GM12874 (cell line): ENCODE data around the gene TBC1D14.

Source experiments
- TF ChIP-seq, protein P1 (sequence below): IDR thresholded peaks from 2 replicates; pipeline ENCODE4 v1.5.1; 2011; ENCODE audit warnings: low read depth, mild to moderate bottlenecking, control low read depth, low read length, moderate library complexity; ENCODE audit not compliant: insufficient read depth

The TBC1D14 gene

GRCh38 chr4:7005571-7005970, 95.9 kb downstream of the TBC1D14 start:
- TF ChIP-seq, protein P1, sequence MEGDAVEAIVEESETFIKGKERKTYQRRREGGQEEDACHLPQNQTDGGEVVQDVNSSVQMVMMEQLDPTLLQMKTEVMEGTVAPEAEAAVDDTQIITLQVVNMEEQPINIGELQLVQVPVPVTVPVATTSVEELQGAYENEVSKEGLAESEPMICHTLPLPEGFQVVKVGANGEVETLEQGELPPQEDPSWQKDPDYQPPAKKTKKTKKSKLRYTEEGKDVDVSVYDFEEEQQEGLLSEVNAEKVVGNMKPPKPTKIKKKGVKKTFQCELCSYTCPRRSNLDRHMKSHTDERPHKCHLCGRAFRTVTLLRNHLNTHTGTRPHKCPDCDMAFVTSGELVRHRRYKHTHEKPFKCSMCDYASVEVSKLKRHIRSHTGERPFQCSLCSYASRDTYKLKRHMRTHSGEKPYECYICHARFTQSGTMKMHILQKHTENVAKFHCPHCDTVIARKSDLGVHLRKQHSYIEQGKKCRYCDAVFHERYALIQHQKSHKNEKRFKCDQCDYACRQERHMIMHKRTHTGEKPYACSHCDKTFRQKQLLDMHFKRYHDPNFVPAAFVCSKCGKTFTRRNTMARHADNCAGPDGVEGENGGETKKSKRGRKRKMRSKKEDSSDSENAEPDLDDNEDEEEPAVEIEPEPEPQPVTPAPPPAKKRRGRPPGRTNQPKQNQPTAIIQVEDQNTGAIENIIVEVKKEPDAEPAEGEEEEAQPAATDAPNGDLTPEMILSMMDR: no peak

GRCh38 chr4:7006411-7006810, 96.8 kb downstream of the TBC1D14 start:
- TF ChIP-seq, protein P1: no peak

DNA sequence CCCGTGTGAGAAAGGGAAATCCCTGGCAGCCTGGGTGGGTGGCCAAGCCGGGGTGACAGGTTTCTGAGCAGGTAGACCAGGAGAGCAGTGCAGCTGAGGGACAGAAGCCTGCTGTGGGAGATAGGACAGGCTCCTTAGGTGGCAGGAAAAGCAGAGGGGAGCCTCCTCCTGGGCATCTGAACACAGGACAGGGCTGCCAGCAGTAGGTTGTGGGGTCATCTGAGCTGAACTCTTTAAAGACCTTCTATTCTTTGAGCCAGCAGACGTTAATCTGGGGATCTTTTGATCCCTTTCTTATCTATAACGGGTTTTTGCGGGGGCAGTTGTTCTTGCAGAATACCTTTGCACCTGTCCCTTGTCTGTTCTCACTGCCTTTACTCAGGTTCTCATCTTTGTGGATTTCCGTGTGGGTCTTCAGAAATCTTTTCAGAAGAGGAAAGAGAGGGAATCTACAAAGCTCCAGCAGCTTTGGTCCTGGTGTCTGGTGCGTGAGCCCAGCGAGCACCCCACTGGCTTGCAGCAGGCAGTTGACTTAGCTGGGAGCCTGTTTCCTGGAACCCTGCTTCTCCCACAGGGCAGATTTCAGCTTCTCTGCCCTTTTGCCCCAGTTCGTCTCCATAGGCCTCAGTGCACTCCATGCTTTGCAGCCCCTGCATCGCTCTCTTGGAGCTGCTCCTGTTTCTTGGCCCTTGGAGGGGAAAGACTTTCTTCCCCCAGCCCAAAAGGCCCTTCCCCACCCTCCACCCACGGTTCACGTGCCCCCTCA, 97.7 kb downstream of the TBC1D14 start:
- TF ChIP-seq, protein P1: no peak

DNA sequence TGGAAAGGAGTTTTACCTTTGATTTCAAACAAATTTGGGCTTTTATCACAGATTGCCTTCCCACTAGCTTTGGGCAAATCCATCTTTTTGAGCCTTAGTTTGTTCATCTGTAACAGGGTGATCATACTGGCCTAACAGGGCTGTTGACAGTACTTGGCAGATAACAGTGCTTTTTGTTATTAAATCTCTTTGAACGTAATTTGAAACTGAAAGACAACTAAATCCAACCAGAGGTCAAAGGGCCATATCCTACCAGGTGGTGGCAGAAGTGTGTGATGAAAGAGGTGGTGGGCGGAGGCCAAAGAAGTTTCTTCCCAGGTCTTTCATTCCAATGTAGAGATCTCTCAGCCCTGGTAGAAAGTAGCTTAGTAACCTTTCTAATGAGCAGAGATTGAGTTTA, 98.3 kb downstream of the TBC1D14 start:
- TF ChIP-seq, protein P1: no peak

DNA sequence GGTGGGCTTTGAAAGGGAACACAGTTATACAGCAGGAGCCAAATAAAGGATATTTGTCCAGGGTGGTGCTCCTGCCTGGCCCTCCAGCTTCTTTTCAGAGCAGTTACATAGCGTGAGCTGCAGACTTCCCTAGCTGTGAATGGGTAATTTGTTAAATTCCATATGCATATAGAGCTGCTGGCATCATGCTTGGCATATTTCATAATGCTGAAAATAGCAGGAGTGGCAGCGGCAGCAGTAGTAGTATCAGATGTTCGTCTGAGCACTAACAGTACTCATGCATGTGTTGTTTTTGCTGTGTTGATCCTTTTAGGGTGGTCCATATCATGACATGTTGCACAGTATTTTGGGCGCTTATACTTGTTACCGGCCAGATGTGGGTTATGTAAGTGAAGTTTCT, 99.9 kb downstream of the TBC1D14 start:
- TF ChIP-seq, protein P1: no peak

- TF ChIP-seq, protein P1: no peak
Observed at GRCh38 chr4:7013175-7013574, 103.5 kb downstream of the TBC1D14 start.

DNA sequence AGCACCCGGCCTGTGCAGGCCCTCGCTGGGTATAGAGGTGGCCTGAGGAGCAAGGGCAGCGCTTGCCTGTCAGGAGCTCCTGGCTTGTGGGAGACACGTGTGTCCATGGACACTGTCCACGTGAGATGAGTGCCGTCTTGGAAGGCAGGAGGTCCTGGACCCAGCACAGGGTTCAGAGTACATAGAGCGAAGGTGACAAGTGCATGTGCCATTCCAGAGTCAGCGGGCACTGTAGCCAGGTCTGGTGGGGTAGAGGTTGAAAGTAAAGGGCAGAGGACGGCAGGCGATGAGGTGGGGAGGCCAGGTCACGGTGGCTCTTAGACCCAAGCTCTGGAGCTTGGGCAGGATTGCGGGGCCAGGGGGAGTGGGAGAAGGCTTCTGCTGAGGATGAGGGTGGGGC, 105.2 kb downstream of the TBC1D14 start:
- TF ChIP-seq, protein P1: no peak
